K562 (cell line): Measurements from ENCODE around the gene NFKBIB. TPM values are rescaled to one million over a fixed set of nuclear protein-coding genes. Genes with fewer than 3 reads are reported as not detected.

Experiments
- CBX1 ChIP-seq: sonication (generic); IDR thresholded peaks from 2 replicates; pipeline ENCODE4 v1.6.1; 2016; ENCODE audit warnings: antibody characterized with exemption, low read depth, mild to moderate bottlenecking
- CUX1 ChIP-seq: fragments of 200-800 bp; sonication (Bioruptor generic); IDR thresholded peaks from 2 replicates; pipeline ENCODE4 v1.6.1; 2016; ENCODE audit warnings: missing genetic modification characterization, missing compliant biosample characterization
- ELF4 ChIP-seq: fragments of 450-650 bp; formaldehyde crosslinking; IDR thresholded peaks from 2 replicates; pipeline ENCODE4 v1.4.0; 2022; ENCODE audit warnings: missing genetic modification characterization
- FOSL1 ChIP-seq: fragments of 200-800 bp; sonication (Bioruptor generic); conservative IDR thresholded peaks from 2 replicates; pipeline ENCODE4 v1.6.1; 2016; ENCODE audit warnings: missing genetic modification characterization, missing compliant biosample characterization
- HDAC1 ChIP-seq, 2 experiments: fragments of 450-650 bp; IDR thresholded peaks; 2 replicates each; pipeline ENCODE4 v1.6.1; 2016 to 2017; ENCODE audit warnings: inconsistent platforms in 1 of 2, mild to moderate bottlenecking in 1 of 2, moderate library complexity in 1 of 2
- HDAC3 ChIP-seq: fragments of 450-650 bp; IDR thresholded peaks from 2 replicates; pipeline ENCODE4 v1.6.1; 2018; ENCODE audit warnings: borderline replicate concordance, mild to moderate bottlenecking, moderate library complexity; ENCODE audit not compliant: partially characterized antibody
- JUNB ChIP-seq: fragments of 450-650 bp; formaldehyde crosslinking; conservative IDR thresholded peaks from 2 replicates; pipeline ENCODE4 v1.4.0; 2020; ENCODE audit warnings: mild to moderate bottlenecking
- KDM2B ChIP-seq: fragments of 250-450 bp; sonication (Bioruptor Pico); IDR thresholded peaks from 2 replicates; pipeline ENCODE4 v1.8.0; 2021; ENCODE audit warnings: mild to moderate bottlenecking, moderate library complexity
- MITF ChIP-seq: IDR thresholded peaks from 2 replicates; pipeline ENCODE4 v1.6.1; 2014; ENCODE audit warnings: antibody characterized with exemption
- MYBL2 ChIP-seq, 2 experiments: fragments of 450-650 bp in 1 of 2; sonication (generic) in 1 of 2; formaldehyde crosslinking in 1 of 2; IDR thresholded peaks; 2 replicates each; pipeline versions ENCODE4 v1.6.1 to v1.8.1; 2017 to 2022; ENCODE audit warnings: borderline replicate concordance in 1 of 2, inconsistent platforms in 1 of 2, low read depth in 1 of 2, mild to moderate bottlenecking in 1 of 2, missing genetic modification reagents in 1 of 2, moderate library complexity in 1 of 2
- NCOA2 ChIP-seq, 2 experiments: fragments of 450-650 bp; IDR thresholded peaks; 2 replicates each; pipeline ENCODE4 v1.6.1; 2018; ENCODE audit warnings: mild to moderate bottlenecking in 2 of 2, moderate library complexity in 1 of 2; ENCODE audit not compliant: partially characterized antibody in 2 of 2
- NCOA4 ChIP-seq: fragments of 450-650 bp; IDR thresholded peaks from 2 replicates; pipeline ENCODE4 v1.6.1; 2018; ENCODE audit warnings: mild to moderate bottlenecking; ENCODE audit not compliant: partially characterized antibody
- PHB2 ChIP-seq: fragments of 450-650 bp; IDR thresholded peaks from 2 replicates; pipeline ENCODE4 v1.6.1; 2017; ENCODE audit warnings: low read depth
- RNF2 ChIP-seq: sonication (generic); IDR thresholded peaks from 2 replicates; pipeline ENCODE4 v1.6.1; 2016
- SMARCE1 ChIP-seq: fragments of 450-650 bp; IDR thresholded peaks from 2 replicates; pipeline ENCODE4 v1.7.1; 2016; ENCODE audit warnings: mild to moderate bottlenecking
- SMC3 ChIP-seq: conservative IDR thresholded peaks from 2 replicates; pipeline ENCODE4 v1.6.1; 2011; ENCODE audit warnings: low read depth, low read length, improper control_type of control experiment; ENCODE audit not compliant: insufficient read depth
- SNAPC5 ChIP-seq: fragments of 250-450 bp; sonication (Bioruptor Pico); IDR thresholded peaks from 2 replicates; pipeline ENCODE4 v1.8.0; 2021; ENCODE audit warnings: moderate library complexity, mild to moderate bottlenecking, inconsistent platforms
- USF2 ChIP-seq: sonication (generic); formaldehyde crosslinking; IDR thresholded peaks from 2 replicates; pipeline ENCODE4 v1.5.0; 2020; ENCODE audit warnings: missing genetic modification reagents
- ZNF174 ChIP-seq: fragments of 250-450 bp; sonication (Bioruptor Pico); IDR thresholded peaks from 2 replicates; pipeline ENCODE4 v1.4.0; 2020; ENCODE audit warnings: mild to moderate bottlenecking
- ZNF24 ChIP-seq: fragments of 450-650 bp; IDR thresholded peaks from 2 replicates; pipeline ENCODE4 v1.6.1; 2016
- ZNF253 ChIP-seq: fragments of 250-450 bp; sonication (Bioruptor Pico); conservative IDR thresholded peaks from 2 replicates; pipeline ENCODE4 v1.6.1; 2021; ENCODE audit warnings: mild to moderate bottlenecking
- ZNF316 ChIP-seq: fragments of 450-650 bp; IDR thresholded peaks from 2 replicates; pipeline ENCODE4 v1.6.1; 2016
- ZNF830 ChIP-seq: fragments of 250-450 bp; sonication (Bioruptor Pico); IDR thresholded peaks from 2 replicates; pipeline ENCODE4 v1.5.0; 2021; ENCODE audit warnings: mild to moderate bottlenecking
- ZZZ3 ChIP-seq: fragments of 450-650 bp; IDR thresholded peaks from 2 replicates; pipeline ENCODE4 v1.6.1; 2016; ENCODE audit warnings: antibody characterized with exemption, mild to moderate bottlenecking, moderate library complexity
- polyA plus RNA-seq, 8 experiments: library from polyadenylated mRNA; depleted of rRNA in 4 of 8; stranded (reverse) in 5 of 8; unstranded in 3 of 8; fragments of >200 nt; fragmentation: Nextera tagmentation in 2 of 8; fragmentation: Illumina TruSeq in 1 of 8; extraction: Ambion mirVana in 2 of 8; extraction: Trizol in 1 of 8; gene quantifications; 2 replicates each; pipeline versions ENCODE4 v1.2.1 to v1.2.3, GENCODE V29; 2011 to 2014; ENCODE audit warnings: inconsistent platforms in 1 of 8, missing spikeins in 1 of 8
- total RNA-seq, 7 experiments: library from RNA; depleted of rRNA in 6 of 7; stranded (reverse); fragments of >200 nt in 6 of 7; fragmentation: Illumina TruSeq in 2 of 7; extraction: Trizol in 2 of 7; gene quantifications; 2 replicates each; pipeline versions ENCODE4 v1.2.1 to v1.2.3, GENCODE V29; 2011 to 2021; ENCODE audit warnings: low replicate concordance in 1 of 7

The NFKBIB gene
- total and polyA plus RNA-seq, 9 of the 15 experiments (the other 6 are each of a cell fraction or from before 2014, with no cell fraction given) = 1.5 to 44.9 (median 10.4) TPM

GRCh38 chr19:38851622-38852230 is 48.0 kb upstream of the NFKBIB start (continued):
- TF ChIP-seq CUX1 = no peak
- peak; percentile 74; the same call in 1 of the 2 replicates for TF ChIP-seq MITF
- no peak for TF ChIP-seq SNAPC5 (CRISPR knock-in tag)
- TF ChIP-seq PHB2 = no peak
- no peak for TF ChIP-seq ELF4 (CRISPR knock-in tag)
- no peak for TF ChIP-seq ZNF316
- no peak for TF ChIP-seq ZNF830 (CRISPR knock-in tag)
- TF ChIP-seq ZNF174 = no peak
- TF ChIP-seq ZNF253 = no peak
- 0 out of 2 replicates have a peak, but pooled peaks have one; percentile 42 for TF ChIP-seq SMARCE1
- peak; percentile 72; the same call in 1 of the 2 replicates for TF ChIP-seq RNF2
- peak in 1 of 2 experiments; percentile 96; a peak in 2 of 4 replicates for TF ChIP-seq HDAC1 (IDR thresholded peaks at IDR 0.05)
- no peak for TF ChIP-seq MYBL2 (IDR thresholded peaks at IDR 0.05; ENCODE audit: low read depth)
- TF ChIP-seq MYBL2 (CRISPR knock-in tag; IDR thresholded peaks at IDR 0.05; ENCODE audit: borderline replicate concordance) = no peak
- TF ChIP-seq NCOA2 (IDR thresholded peaks at IDR 0.05; ENCODE audit: partially characterized antibody in 2 of 2) = no peak
- TF ChIP-seq USF2 (CRISPR knock-in tag) = peak; percentile 93
- no peak for TF ChIP-seq ZZZ3
- no peak for TF ChIP-seq ZNF24
- no peak for TF ChIP-seq KDM2B (CRISPR knock-in tag)
- TF ChIP-seq NCOA4 = no peak
- no peak for TF ChIP-seq HDAC3
- no peak for TF ChIP-seq CBX1
- no peak for TF ChIP-seq FOSL1 (tag)
- TF ChIP-seq JUNB (CRISPR knock-in tag) = no peak
- TF ChIP-seq SMC3 = no peak
